ENCODE data around the gene WFDC1.

The WFDC1 gene

GRCh38 chr16:84379008-84379708 lies 84.5 kb downstream of the WFDC1 start:
- no peaks in the 10 kb centered on the region for H3K27me3 ChIP-seq (ENCODE audit: insufficient read depth, insufficient read length)
- no peak for DNase-seq (ENCODE audit: low read depth, low spot score)

More at GRCh38 chr16:84379008-84379708, 84.5 kb downstream of the WFDC1 start:
- Histone ChIP-seq H3K9ac (ENCODE audit: insufficient read length, low read depth) (no peak overlapping the region), H3K9me3 (ENCODE audit: insufficient read depth, low read length) (no peaks in the 10 kb centered on the region), H3K4me1 (ENCODE audit: insufficient read depth, insufficient read length) (peaks cover 8% of the 10 kb centered on the region), H3K4me3 (ENCODE audit: insufficient read length, low read depth) (no peak overlapping the region), H3K36me3 (ENCODE audit: insufficient read depth, insufficient read length, low read length) (no peaks in the 10 kb centered on the region)
- no peak for TF ChIP-seq SUZ12 (IDR thresholded peaks at IDR 0.05; ENCODE audit: extremely low read depth, insufficient read depth, insufficient read length)
- TF ChIP-seq ZNF274 (IDR thresholded peaks at IDR 0.05; ENCODE audit: low read depth, low read length): no peak
- no peak for TF ChIP-seq YY1 (IDR thresholded peaks at IDR 0.05; ENCODE audit: insufficient read depth, insufficient read length)

All from NT2/D1 (cell line).